HG03175 (cell line): Measurements from ENCODE around the gene MGLL.

Source experiments
- ATAC-seq: cut with Tn5 transposase; IDR thresholded peaks from one replicate; pipeline ENCODE4 v1.9.1; 2021; ENCODE audit warnings: mild to moderate bottlenecking, moderate library complexity; ENCODE audit not compliant: unreplicated experiment

Gene MGLL

DNA sequence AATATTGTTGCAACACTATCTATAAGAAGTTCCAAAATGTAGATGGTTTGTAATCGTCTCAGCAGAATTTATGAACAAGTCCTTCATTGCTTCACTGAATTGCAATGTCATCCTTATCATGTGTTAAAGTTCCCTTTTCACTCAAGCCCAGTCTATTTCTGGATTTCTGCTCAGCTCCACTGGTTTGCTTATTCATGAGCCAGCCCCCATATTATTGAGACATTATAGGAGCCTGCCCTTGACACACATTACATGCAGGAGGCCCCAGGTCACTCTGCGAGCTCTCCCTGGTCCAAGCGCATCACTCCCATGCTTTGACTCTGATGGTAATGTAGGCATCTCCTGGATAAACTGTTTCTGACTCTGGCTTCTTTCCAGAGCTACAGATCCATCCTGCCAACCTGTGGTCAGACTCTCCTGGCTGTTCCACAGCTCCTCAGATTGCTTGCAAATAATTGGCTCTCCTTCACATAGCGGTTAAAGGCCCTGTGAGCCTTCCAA is 92.7 kb downstream of the MGLL start:
- ATAC-seq, result no peak

GRCh38 chr3:127728417-127729015 is 93.8 kb downstream of the MGLL start:
- ATAC-seq, result no peak

- no peak for ATAC-seq
These were observed 95.4 kb downstream of the MGLL start for GRCh38 chr3:127726894-127727293.

- no peak for ATAC-seq
These were observed 99.2 kb downstream of the MGLL start for GRCh38 chr3:127723011-127723567.

DNA sequence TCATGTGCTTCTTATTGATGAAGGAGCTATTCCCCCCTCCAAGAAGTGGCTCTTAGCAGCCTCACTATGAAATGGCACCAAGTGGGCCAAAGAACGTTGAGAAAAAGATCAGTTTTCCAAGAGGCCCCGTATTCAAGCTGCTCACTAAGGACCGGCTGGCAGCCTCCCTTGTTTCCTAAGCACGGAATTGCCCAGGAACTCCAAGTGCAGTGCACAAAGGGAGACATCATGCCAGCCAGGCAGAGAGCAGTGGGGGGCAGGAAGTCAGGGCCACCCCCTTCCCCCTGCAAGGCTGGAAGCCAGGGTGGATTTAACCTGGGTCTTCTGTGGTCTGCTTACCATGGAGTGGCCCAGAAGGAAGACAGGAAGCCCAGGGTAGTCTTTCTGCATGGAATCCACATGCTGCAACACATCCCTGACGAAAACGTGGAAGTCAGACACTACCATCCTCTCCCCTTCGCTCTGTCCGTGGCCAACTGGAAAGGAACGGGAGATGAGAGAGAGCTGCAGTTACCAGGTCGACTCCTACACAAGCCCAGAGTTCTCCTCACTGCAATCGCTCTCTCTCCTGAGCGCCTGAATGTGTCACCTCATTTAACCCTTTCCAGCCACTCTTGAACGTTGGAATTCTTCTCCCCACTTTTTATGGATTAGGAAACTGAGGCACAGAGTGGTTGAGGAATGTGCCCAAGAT is 100.1 kb downstream of the MGLL start:
- ATAC-seq, result no peak

GRCh38 chr3:127720985-127721935 is 101.1 kb downstream of the MGLL start:
- ATAC-seq, result no peak

DNA sequence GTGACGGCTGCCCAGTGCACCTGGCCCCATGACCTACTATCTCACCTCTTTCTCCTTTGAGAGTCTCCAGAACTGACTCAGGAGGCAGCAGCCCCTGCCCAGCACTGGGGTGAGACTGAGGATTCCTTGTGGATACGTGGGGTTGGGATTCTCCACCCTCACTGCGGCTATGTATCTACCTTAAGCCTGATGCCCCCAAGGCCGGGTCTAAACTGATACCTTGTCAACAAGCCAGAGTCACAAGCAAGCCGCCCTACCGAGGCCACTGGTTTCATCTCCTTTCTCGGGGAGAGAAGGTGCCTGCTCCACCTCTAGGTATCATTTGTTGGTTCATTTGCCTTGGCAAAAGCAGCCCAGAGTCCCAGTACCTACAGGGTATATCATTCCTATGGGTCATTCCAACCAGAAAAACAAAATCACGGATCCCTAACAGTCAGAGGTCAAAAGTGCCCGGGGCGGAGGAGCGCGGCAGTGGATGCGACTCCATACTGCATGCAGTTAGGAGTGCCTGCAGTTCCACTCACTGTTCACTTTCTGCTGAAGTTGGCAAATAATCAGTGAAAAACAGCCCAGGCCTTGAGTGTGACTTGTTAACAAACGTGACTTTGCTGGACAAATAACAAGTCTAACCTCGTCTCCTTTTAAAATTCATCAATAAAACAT is 102.0 kb downstream of the MGLL start:
- no peak for ATAC-seq

DNA sequence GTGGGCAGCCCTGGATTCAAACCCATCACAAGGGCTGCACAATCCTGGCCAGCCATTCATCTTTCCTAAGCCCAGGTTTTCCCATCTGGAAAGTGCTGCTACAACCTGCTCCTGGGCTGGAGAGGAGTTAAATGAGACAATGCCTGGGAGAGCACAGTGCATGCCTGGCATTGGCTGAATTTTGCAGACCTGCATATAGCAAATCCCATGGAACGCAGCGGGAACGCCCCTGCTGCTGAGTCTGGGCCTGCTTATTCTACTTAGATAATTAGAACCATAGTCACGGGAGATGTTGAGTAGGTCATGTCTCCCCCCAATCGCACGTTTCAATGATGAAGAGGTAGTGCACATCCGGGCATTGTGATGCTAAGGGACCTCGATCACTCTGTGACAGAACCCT is 102.9 kb downstream of the MGLL start:
- ATAC-seq, result no peak

GRCh38 chr3:127718916-127719290 is 103.4 kb downstream of the MGLL start:
- no peak for ATAC-seq

GRCh38 chr3:127718245-127718915 is 103.9 kb downstream of the MGLL start:
- ATAC-seq, result no peak

DNA sequence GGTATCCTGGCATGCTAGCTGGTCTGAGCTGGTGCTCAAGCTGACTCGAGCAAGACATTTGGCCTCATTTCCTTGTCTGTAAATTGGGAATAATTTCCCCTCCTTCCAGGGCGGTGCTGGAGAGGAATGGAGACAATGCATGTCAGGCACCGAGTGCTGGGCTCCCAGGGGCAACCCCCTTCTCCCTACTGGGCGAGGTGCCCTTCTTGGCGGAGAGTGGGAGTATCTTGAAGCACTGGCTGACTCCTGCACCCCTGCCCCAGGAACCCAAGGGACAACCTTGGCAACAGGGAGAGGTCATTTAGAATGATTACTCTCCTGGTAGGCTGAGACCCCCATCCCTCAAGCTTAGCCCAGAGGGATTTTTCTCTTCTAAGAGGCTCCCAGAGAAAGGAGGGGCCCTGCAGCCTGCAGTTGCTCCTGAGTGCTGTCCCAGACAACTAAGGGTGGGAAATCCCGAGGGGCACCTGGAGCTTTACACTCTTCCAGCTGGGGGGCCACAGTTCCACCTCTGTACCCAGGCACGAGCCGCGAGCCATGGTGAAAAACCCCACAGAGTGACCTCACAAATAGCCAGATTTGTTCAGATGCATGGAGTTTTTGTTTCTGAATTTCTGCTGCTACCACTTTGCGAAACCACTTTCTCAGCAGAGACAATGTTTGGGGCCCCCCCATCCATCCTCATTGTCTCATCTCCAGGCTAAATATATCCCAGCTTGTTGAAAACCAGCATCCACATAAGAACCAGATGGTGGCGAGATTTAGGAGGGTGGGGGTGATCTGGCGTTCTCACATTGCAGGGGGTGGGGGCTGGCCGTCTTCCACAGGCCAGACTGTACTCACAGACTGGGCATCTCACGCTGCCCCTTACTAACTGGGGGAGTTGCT is 104.7 kb downstream of the MGLL start:
- ATAC-seq, result no peak

GRCh38 chr3:127716384-127716783 is 105.9 kb downstream of the MGLL start:
- no peak for ATAC-seq

DNA sequence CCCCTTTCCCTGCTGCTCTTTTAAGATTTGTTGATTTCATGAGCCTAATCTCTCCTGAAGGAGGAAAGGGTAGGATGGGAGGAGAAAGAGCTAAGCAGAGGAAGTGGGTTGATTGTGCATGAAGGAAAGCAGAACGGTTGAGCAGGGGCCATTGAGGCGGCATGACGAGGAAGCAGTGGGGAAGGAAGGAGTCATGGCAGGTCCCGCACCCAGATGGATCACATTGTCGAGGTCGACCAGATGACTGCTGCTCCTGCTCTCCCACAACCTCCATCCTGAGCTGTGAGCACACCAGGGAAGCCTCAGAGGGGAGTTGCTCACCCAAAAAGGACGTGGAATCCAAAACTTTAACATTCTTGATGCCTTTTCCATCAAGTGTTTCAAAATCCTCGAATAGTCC is 106.8 kb downstream of the MGLL start:
- ATAC-seq, result no peak

DNA sequence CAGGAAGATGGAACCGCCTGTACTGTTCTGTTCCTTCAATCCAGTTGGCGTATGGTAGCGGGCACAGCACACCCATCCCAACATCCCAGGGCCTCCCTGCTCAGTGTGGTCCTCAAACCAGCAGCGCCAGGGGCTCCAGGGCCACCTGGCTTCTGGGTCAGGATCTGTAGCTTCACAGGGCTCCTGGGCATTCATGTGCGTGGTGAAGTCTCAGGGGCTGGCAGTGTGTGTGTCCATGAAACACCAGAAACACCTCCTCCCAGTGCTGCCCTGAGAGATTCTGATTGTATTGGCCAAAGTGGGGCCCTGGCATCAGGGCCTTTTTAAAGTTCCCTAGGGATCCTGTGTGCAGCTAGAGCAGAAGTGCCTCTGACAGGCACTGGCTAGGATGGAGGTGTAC is 107.4 kb downstream of the MGLL start:
- ATAC-seq, result no peak

GRCh38 chr3:127714125-127714571 is 108.2 kb downstream of the MGLL start:
- ATAC-seq, result no peak

- no peak for ATAC-seq
These were observed 109.2 kb downstream of the MGLL start for GRCh38 chr3:127712881-127713771.

DNA sequence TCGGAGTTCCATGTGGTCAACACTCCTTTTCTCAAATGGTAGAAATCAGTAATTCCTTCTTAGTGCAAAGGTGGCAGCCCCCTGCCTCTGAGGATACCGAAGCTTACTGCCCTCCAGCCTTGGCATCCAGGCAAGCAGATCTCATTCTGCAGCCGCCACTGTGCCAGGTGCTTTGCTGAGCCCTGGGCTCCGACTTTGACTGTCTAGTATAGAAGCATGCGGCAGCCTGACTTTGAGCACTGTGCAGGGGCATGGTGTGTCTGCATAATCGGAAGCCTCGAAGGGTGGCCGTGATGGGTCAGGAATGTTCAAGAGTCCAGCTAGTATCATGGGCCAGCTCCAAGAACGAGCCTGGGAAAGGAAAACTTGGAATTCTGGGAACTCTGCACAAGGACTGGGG is 109.9 kb downstream of the MGLL start:
- no peak for ATAC-seq

GRCh38 chr3:127711896-127712295 is 110.4 kb downstream of the MGLL start:
- ATAC-seq, result no peak
